ENCODE results near the gene CXXC5.

CXXC5 gene

GRCh38 chr5:139683295-139684271 is 35.4 kb downstream of the CXXC5 start:
- H3K9me3 ChIP-seq (ENCODE audit: control insufficient read depth, insufficient read depth, low read length), result no peaks in the 10 kb centered on the region
- H3K9ac ChIP-seq (ENCODE audit: low read depth, low read length), result no peak overlapping the region
- peaks cover 3% of the 10 kb centered on the region for H3K36me3 ChIP-seq (ENCODE audit: insufficient read depth, low read length)
- peaks cover 45% of the 10 kb centered on the region for H3K4me1 ChIP-seq (ENCODE audit: insufficient read depth, low read length)

- Histone ChIP-seq H3K9ac (ENCODE audit: low read depth, low read length) (no peak overlapping the region), H3K36me3 (ENCODE audit: insufficient read depth, low read length) (peaks cover 3% of the 10 kb centered on the region), H3K4me1 (ENCODE audit: insufficient read depth, low read length) (peaks cover 54% of the 10 kb centered on the region), H3K9me3 (ENCODE audit: control insufficient read depth, insufficient read depth, low read length) (no peaks in the 10 kb centered on the region)
Measured at GRCh38 chr5:139684350-139684880, 36.3 kb downstream of the CXXC5 start.

GRCh38 chr5:139684881-139685749 is 37.0 kb downstream of the CXXC5 start:
- peaks cover 61% of the 10 kb centered on the region for H3K4me1 ChIP-seq (ENCODE audit: insufficient read depth, low read length)
- no peaks in the 10 kb centered on the region for H3K9me3 ChIP-seq (ENCODE audit: control insufficient read depth, insufficient read depth, low read length)
- H3K9ac ChIP-seq (ENCODE audit: low read depth, low read length), result no peak overlapping the region
- peaks cover 3% of the 10 kb centered on the region for H3K36me3 ChIP-seq (ENCODE audit: insufficient read depth, low read length)

- peaks cover 67% of the 10 kb centered on the region for H3K4me1 ChIP-seq (ENCODE audit: insufficient read depth, low read length)
- no peaks in the 10 kb centered on the region for H3K9me3 ChIP-seq (ENCODE audit: control insufficient read depth, insufficient read depth, low read length)
- H3K9ac ChIP-seq (ENCODE audit: low read depth, low read length), result no peak overlapping the region
- peaks cover 3% of the 10 kb centered on the region for H3K36me3 ChIP-seq (ENCODE audit: insufficient read depth, low read length)
Measured at GRCh38 chr5:139685886-139686285, 37.7 kb downstream of the CXXC5 start.

- Histone ChIP-seq H3K9ac (ENCODE audit: low read depth, low read length) (no peak overlapping the region), H3K36me3 (ENCODE audit: insufficient read depth, low read length) (peaks cover 3% of the 10 kb centered on the region), H3K4me1 (ENCODE audit: insufficient read depth, low read length) (peaks cover 71% of the 10 kb centered on the region), H3K9me3 (ENCODE audit: control insufficient read depth, insufficient read depth, low read length) (no peaks in the 10 kb centered on the region)
Measured at GRCh38 chr5:139686356-139686705, 38.2 kb downstream of the CXXC5 start.

GRCh38 chr5:139686706-139687441 is 38.7 kb downstream of the CXXC5 start:
- Histone ChIP-seq H3K36me3 (ENCODE audit: insufficient read depth, low read length) (no peaks in the 10 kb centered on the region), H3K9me3 (ENCODE audit: control insufficient read depth, insufficient read depth, low read length) (no peaks in the 10 kb centered on the region), H3K4me1 (ENCODE audit: insufficient read depth, low read length) (peaks cover 71% of the 10 kb centered on the region), H3K9ac (ENCODE audit: low read depth, low read length) (no peak overlapping the region)

- peaks cover 68% of the 10 kb centered on the region for H3K4me1 ChIP-seq (ENCODE audit: insufficient read depth, low read length)
Measured at GRCh38 chr5:139687656-139688055, 39.5 kb downstream of the CXXC5 start.

GRCh38 chr5:139688088-139688702 is 40.0 kb downstream of the CXXC5 start:
- no peaks in the 10 kb centered on the region for H3K36me3 ChIP-seq (ENCODE audit: insufficient read depth, low read length)
- H3K4me1 ChIP-seq (ENCODE audit: insufficient read depth, low read length), result peaks cover 67% of the 10 kb centered on the region

More at GRCh38 chr5:139687656-139688055, 39.5 kb downstream of the CXXC5 start:
- Histone ChIP-seq H3K36me3 (ENCODE audit: insufficient read depth, low read length) (no peaks in the 10 kb centered on the region), H3K9ac (ENCODE audit: low read depth, low read length) (no peak overlapping the region), H3K9me3 (ENCODE audit: control insufficient read depth, insufficient read depth, low read length) (no peaks in the 10 kb centered on the region)

GRCh38 chr5:139688751-139689372 is 40.7 kb downstream of the CXXC5 start:
- Histone ChIP-seq H3K36me3 (ENCODE audit: insufficient read depth, low read length) (no peaks in the 10 kb centered on the region), H3K4me1 (ENCODE audit: insufficient read depth, low read length) (peaks cover 61% of the 10 kb centered on the region), H3K9ac (ENCODE audit: low read depth, low read length) (no peak overlapping the region), H3K9me3 (ENCODE audit: control insufficient read depth, insufficient read depth, low read length) (no peaks in the 10 kb centered on the region)

More at GRCh38 chr5:139688088-139688702, 40.0 kb downstream of the CXXC5 start:
- Histone ChIP-seq H3K9ac (ENCODE audit: low read depth, low read length) (no peak overlapping the region), H3K9me3 (ENCODE audit: control insufficient read depth, insufficient read depth, low read length) (no peaks in the 10 kb centered on the region)

GRCh38 chr5:139689631-139690063 is 41.5 kb downstream of the CXXC5 start:
- H3K9ac ChIP-seq (ENCODE audit: low read depth, low read length), result no peak overlapping the region
- H3K9me3 ChIP-seq (ENCODE audit: control insufficient read depth, insufficient read depth, low read length), result no peaks in the 10 kb centered on the region
- H3K4me1 ChIP-seq (ENCODE audit: insufficient read depth, low read length), result peaks cover 53% of the 10 kb centered on the region
- no peaks in the 10 kb centered on the region for H3K36me3 ChIP-seq (ENCODE audit: insufficient read depth, low read length)

- H3K4me1 ChIP-seq (ENCODE audit: insufficient read depth, low read length), result peaks cover 48% of the 10 kb centered on the region
- no peak overlapping the region for H3K9ac ChIP-seq (ENCODE audit: low read depth, low read length)
- H3K36me3 ChIP-seq (ENCODE audit: insufficient read depth, low read length), result no peaks in the 10 kb centered on the region
- no peaks in the 10 kb centered on the region for H3K9me3 ChIP-seq (ENCODE audit: control insufficient read depth, insufficient read depth, low read length)
Measured at GRCh38 chr5:139690064-139690802, 42.1 kb downstream of the CXXC5 start.

- Histone ChIP-seq H3K4me1 (ENCODE audit: insufficient read depth, low read length) (peaks cover 45% of the 10 kb centered on the region), H3K9ac (ENCODE audit: low read depth, low read length) (no peak overlapping the region), H3K9me3 (ENCODE audit: control insufficient read depth, insufficient read depth, low read length) (no peaks in the 10 kb centered on the region), H3K36me3 (ENCODE audit: insufficient read depth, low read length) (no peaks in the 10 kb centered on the region)
Measured at GRCh38 chr5:139690803-139691629, 42.9 kb downstream of the CXXC5 start.

All from ES-I3 (cell line).